WTC11 (cell line): ENCODE data around the gene SLC6A2. TPM values are rescaled to one million over a fixed set of nuclear protein-coding genes. Genes with fewer than 3 reads are reported as not detected.

Experiments
- ATAC-seq: fragments of 200-7000 bp; cut with Tn5 transposase; 2 replicates; pipeline ENCODE4 v1.10.0; 2021; ENCODE audit warnings: mild to moderate bottlenecking, moderate library complexity
- CTCF ChIA-PET: fragments of 300-600 bp; sonication (Branson Sonifier 250); formaldehyde crosslinking; loops from one replicate; lab custom pipeline; 2021; ENCODE audit warnings: antibody characterized with exemption; lab: Charles Lee
- POLR2A ChIA-PET: fragments of 350-600 bp; sonication (Branson Sonifier 250); formaldehyde crosslinking; loops from one replicate; lab custom pipeline; 2021; ENCODE audit warnings: antibody characterized with exemption; lab: Charles Lee
- DNase-seq: peaks from one replicate; pipeline ENCODE4 v3.0.0; 2021; ENCODE audit warnings: low spot score
- H3K27ac Mint-ChIP-seq: 2 replicates; pipeline ENCODE4 v1.8.0; 2021; ENCODE audit warnings: mixed read lengths
- H3K27me3 Mint-ChIP-seq: 2 replicates; pipeline ENCODE4 v1.8.0; 2021; ENCODE audit warnings: low read depth, mild to moderate bottlenecking, moderate library complexity, mixed read lengths
- H3K36me3 Mint-ChIP-seq: 2 replicates; pipeline ENCODE4 v1.8.0; 2021; ENCODE audit warnings: mixed read lengths
- H3K4me1 Mint-ChIP-seq: 2 replicates; pipeline ENCODE4 v1.8.0; 2022; ENCODE audit warnings: mixed read lengths
- H3K4me3 Mint-ChIP-seq: 2 replicates; pipeline ENCODE4 v1.8.0; 2021; ENCODE audit warnings: mild to moderate bottlenecking, moderate library complexity, mixed read lengths
- H3K9me3 Mint-ChIP-seq: 2 replicates; pipeline ENCODE4 v1.8.0; 2021; ENCODE audit warnings: mixed read lengths
- ATF3 ChIP-seq: sonication (generic); formaldehyde crosslinking; conservative IDR thresholded peaks from 2 replicates; pipeline ENCODE4 v1.8.1; 2022; ENCODE audit warnings: mild to moderate bottlenecking, missing genetic modification reagents
- FOXK1 ChIP-seq: sonication (generic); formaldehyde crosslinking; IDR thresholded peaks from 2 replicates; pipeline ENCODE4 v1.8.0; 2022; ENCODE audit warnings: mild to moderate bottlenecking, moderate library complexity, missing genetic modification reagents
- MYBL2 ChIP-seq: sonication (generic); formaldehyde crosslinking; IDR thresholded peaks from 2 replicates; pipeline ENCODE4 v1.8.1; 2023; ENCODE audit warnings: mild to moderate bottlenecking, moderate library complexity, missing genetic modification reagents
- NFE2L1 ChIP-seq: sonication (generic); formaldehyde crosslinking; IDR thresholded peaks from 2 replicates; pipeline ENCODE4 v1.8.1; 2023; ENCODE audit warnings: missing genetic modification reagents
- NR2C2 ChIP-seq: sonication (generic); formaldehyde crosslinking; IDR thresholded peaks from 2 replicates; pipeline ENCODE4 v1.8.0; 2022; ENCODE audit warnings: mild to moderate bottlenecking, missing genetic modification reagents
- PREB ChIP-seq: sonication (generic); formaldehyde crosslinking; IDR thresholded peaks from 2 replicates; pipeline ENCODE4 v1.8.1; 2022; ENCODE audit warnings: mild to moderate bottlenecking, missing genetic modification reagents, moderate library complexity, borderline replicate concordance
- RELA ChIP-seq: sonication (generic); formaldehyde crosslinking; IDR thresholded peaks from 2 replicates; pipeline ENCODE4 v1.8.1; 2022; ENCODE audit warnings: missing genetic modification reagents, mild to moderate bottlenecking, borderline replicate concordance
- TCF7 ChIP-seq: sonication (generic); formaldehyde crosslinking; IDR thresholded peaks from 2 replicates; pipeline ENCODE4 v1.8.0; 2022; ENCODE audit warnings: mild to moderate bottlenecking, low read depth, missing genetic modification reagents, moderate library complexity
- ZNF121 ChIP-seq: sonication (generic); formaldehyde crosslinking; IDR thresholded peaks from 2 replicates; pipeline ENCODE4 v1.8.0; 2023; ENCODE audit warnings: missing genetic modification reagents
- ZNF396 ChIP-seq: fragments of 250-450 bp; sonication (Bioruptor Pico); IDR thresholded peaks from 2 replicates; pipeline ENCODE4 v1.8.0; 2021; ENCODE audit warnings: mild to moderate bottlenecking, moderate library complexity, borderline replicate concordance
- total RNA-seq: library from RNA; stranded (reverse); gene quantifications from 3 replicates; pipeline ENCODE4 v1.2.3, GENCODE V29; 2021
- TF ChIP-seq, protein P1 (sequence below): sonication (generic); formaldehyde crosslinking; IDR thresholded peaks from 2 replicates; pipeline ENCODE4 v1.8.0; 2022; ENCODE audit warnings: missing genetic modification reagents
- TF ChIP-seq, protein P2 (sequence below): fragments of 250-450 bp; sonication (Bioruptor Pico); IDR thresholded peaks from 2 replicates; pipeline ENCODE4 v1.9.0; 2021; ENCODE audit warnings: mild to moderate bottlenecking
- TF ChIP-seq, protein P3 (sequence below): fragments of 200-600 bp; IDR thresholded peaks from 2 replicates; pipeline ENCODE4 v1.8.0; 2022; ENCODE audit warnings: antibody characterized with exemption
- TF ChIP-seq, protein P4 (sequence below): sonication (generic); formaldehyde crosslinking; IDR thresholded peaks from 2 replicates; pipeline ENCODE4 v1.8.0; 2022; ENCODE audit warnings: mild to moderate bottlenecking, missing genetic modification reagents
- TF ChIP-seq, protein P5 (sequence below): sonication (generic); formaldehyde crosslinking; IDR thresholded peaks from 2 replicates; pipeline ENCODE4 v1.8.1; 2023; ENCODE audit warnings: mild to moderate bottlenecking, missing genetic modification reagents

SLC6A2 gene
- total RNA-seq, 1 experiment from 2014 or later = 0.20 TPM

DNA sequence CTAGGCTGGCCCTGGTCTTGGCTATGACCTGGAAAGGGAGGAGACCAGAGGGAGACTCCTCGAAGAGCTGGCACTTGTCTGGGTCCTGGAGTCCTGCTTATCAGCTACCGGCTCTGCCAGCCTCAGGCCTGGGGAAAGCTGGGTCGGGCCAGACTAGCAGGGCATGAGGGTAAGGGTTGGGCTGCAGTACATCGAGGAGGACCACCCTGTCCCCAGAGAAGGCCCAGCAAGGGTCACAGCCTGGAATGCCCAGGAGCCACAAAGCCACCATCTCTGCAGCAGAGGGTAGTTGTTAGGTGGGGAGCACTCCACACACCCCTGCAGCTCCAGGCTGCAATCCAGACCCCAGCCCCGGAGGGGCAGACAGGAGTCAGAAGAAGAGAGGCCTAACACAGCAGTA, 54.0 kb downstream of the SLC6A2 start:
- peaks cover 15% of the 10 kb centered on the region; the same call in 1 of the 2 replicates for H3K4me1 Mint-ChIP-seq
- TF ChIP-seq, protein P1, sequence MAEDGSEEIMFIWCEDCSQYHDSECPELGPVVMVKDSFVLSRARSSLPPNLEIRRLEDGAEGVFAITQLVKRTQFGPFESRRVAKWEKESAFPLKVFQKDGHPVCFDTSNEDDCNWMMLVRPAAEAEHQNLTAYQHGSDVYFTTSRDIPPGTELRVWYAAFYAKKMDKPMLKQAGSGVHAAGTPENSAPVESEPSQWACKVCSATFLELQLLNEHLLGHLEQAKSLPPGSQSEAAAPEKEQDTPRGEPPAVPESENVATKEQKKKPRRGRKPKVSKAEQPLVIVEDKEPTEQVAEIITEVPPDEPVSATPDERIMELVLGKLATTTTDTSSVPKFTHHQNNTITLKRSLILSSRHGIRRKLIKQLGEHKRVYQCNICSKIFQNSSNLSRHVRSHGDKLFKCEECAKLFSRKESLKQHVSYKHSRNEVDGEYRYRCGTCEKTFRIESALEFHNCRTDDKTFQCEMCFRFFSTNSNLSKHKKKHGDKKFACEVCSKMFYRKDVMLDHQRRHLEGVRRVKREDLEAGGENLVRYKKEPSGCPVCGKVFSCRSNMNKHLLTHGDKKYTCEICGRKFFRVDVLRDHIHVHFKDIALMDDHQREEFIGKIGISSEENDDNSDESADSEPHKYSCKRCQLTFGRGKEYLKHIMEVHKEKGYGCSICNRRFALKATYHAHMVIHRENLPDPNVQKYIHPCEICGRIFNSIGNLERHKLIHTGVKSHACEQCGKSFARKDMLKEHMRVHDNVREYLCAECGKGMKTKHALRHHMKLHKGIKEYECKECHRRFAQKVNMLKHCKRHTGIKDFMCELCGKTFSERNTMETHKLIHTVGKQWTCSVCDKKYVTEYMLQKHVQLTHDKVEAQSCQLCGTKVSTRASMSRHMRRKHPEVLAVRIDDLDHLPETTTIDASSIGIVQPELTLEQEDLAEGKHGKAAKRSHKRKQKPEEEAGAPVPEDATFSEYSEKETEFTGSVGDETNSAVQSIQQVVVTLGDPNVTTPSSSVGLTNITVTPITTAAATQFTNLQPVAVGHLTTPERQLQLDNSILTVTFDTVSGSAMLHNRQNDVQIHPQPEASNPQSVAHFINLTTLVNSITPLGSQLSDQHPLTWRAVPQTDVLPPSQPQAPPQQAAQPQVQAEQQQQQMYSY (CRISPR knock-in tag) = no peak
- TF ChIP-seq, protein P2, sequence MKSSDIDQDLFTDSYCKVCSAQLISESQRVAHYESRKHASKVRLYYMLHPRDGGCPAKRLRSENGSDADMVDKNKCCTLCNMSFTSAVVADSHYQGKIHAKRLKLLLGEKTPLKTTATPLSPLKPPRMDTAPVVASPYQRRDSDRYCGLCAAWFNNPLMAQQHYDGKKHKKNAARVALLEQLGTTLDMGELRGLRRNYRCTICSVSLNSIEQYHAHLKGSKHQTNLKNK = no peak
- TF ChIP-seq, protein P3, sequence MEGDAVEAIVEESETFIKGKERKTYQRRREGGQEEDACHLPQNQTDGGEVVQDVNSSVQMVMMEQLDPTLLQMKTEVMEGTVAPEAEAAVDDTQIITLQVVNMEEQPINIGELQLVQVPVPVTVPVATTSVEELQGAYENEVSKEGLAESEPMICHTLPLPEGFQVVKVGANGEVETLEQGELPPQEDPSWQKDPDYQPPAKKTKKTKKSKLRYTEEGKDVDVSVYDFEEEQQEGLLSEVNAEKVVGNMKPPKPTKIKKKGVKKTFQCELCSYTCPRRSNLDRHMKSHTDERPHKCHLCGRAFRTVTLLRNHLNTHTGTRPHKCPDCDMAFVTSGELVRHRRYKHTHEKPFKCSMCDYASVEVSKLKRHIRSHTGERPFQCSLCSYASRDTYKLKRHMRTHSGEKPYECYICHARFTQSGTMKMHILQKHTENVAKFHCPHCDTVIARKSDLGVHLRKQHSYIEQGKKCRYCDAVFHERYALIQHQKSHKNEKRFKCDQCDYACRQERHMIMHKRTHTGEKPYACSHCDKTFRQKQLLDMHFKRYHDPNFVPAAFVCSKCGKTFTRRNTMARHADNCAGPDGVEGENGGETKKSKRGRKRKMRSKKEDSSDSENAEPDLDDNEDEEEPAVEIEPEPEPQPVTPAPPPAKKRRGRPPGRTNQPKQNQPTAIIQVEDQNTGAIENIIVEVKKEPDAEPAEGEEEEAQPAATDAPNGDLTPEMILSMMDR = no peak
- no peak for TF ChIP-seq FOXK1
- ChIA-PET CTCF (interaction anchor here (1.5 to 14.1 kb wide), 2 partner anchors 132 to 245 kb away, joined by 7 to 213 read pairs; no protein-coding TSS in a partner anchor), POLR2A (no interaction called here)
- H3K9me3 Mint-ChIP-seq = no peaks in the 10 kb centered on the region
- no peaks in the 10 kb centered on the region for H3K36me3 Mint-ChIP-seq
- no peak for DNase-seq
- no peak for ATAC-seq
- H3K27me3 Mint-ChIP-seq = no peaks in the 10 kb centered on the region
- no peak overlapping the region for H3K4me3 Mint-ChIP-seq
- H3K27ac Mint-ChIP-seq = no peak overlapping the region

DNA sequence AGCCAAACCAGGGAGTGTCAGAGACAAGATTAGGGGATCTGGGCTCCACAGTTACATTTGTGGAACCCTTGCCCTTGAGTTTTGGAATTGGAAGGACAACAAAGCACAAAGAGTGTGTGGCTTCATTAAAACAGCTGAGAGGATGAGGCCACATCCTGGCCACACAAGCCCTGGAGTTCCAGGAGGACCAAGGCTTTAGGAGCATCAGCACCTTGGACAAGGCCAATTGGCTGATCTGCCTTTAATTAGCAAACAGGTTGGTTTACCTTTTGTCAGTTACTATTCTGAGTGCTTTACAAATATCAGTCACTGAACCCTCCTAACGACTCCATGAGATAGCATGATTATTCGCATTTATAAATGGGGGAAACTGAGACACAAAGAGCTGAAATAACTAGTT, 54.7 kb downstream of the SLC6A2 start:
- H3K4me3 Mint-ChIP-seq = no peak overlapping the region
- peak; percentile 49 for ATAC-seq
- peaks cover 13% of the 10 kb centered on the region; the same call in 1 of the 2 replicates for H3K4me1 Mint-ChIP-seq
- 0 out of 2 replicates have a peak, but pooled peaks have one; percentile 3 for TF ChIP-seq ATF3 (CRISPR knock-in tag)
- 0 out of 2 replicates have a peak, but pooled peaks have one; percentile 11 for TF ChIP-seq NFE2L1 (CRISPR knock-in tag)
- TF ChIP-seq FOXK1 = no peak
- TF ChIP-seq PREB (CRISPR knock-in tag) = no peak
- H3K9me3 Mint-ChIP-seq = no peaks in the 10 kb centered on the region
- ChIA-PET POLR2A (no interaction called here), CTCF (interaction anchor here (1.5 to 14.1 kb wide), 2 partner anchors 131 to 245 kb away, joined by 7 to 213 read pairs; no protein-coding TSS in a partner anchor)
- H3K27me3 Mint-ChIP-seq = no peaks in the 10 kb centered on the region
- H3K27ac Mint-ChIP-seq = no peak overlapping the region
- peak; percentile 37 for DNase-seq
- no peaks in the 10 kb centered on the region for H3K36me3 Mint-ChIP-seq

DNA sequence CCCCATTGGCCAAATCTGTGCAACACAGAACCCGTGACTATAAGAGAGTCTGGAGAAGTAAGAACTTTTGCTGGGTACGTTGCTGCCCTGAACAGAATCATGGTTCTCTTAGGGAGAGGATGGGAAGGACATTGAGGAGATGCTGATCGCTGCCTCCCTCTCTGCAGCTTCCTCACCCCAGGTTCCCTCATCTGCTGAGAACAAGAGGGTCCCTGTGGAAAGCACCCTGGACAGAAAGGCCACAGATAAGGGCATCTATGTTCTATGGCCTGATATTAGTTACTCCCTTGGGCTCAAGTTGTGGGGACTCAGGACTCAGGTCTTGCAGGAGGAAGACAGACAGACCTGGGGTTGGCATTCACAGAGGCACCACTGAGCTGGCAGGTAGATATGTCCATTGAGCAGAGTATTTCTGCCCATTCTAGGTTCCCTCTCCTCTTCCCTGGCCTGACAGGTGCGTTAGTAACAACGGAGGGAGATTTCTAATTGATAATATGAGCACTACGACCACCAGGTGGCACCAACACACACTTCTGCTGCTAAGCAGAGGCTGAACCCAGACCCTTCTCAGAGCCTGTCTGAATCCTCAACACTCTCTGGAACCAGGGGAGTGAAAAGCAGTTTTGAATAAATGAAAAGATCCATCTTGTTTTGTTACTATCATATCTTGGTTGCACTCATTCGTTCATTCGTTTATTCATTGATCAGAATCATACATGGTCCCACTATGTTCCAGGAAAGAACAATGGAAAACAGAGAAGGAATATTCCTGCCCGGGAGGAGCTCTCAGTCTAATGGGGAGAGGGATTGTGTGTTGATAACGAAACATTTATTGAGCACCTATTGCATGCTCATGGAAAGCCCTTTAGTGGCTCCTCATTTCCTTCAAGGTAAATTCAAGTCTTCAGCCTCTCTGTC, 56.4 kb downstream of the SLC6A2 start:
- peak; percentile 76 for DNase-seq
- Mint-ChIP-seq H3K4me1 (0 out of 2 replicates have a peak, but pooled peaks cover 4% of the 10 kb centered on the region), H3K36me3 (no peaks in the 10 kb centered on the region), H3K4me3 (no peak overlapping the region), H3K27me3 (no peaks in the 10 kb centered on the region), H3K9me3 (no peaks in the 10 kb centered on the region), H3K27ac (no peak overlapping the region)
- ATAC-seq = peak; percentile 91
- ChIA-PET CTCF (interaction anchor here (0.6 to 3.4 kb wide), 10 partner anchors 48 to 644 kb away, joined by 3 to 21 read pairs (median 4); partner anchors contain the start of gene CES1), POLR2A (no interaction called here)
- TF ChIP-seq TCF7 (no peak), ZNF121 (CRISPR knock-in tag) (peak; percentile 60; the same call in 1 of the 2 replicates), NR2C2 (CRISPR knock-in tag) (no peak), ZNF396 (CRISPR knock-in tag) (no peak), RELA (no peak), MYBL2 (no peak)
- TF ChIP-seq, protein P4, sequence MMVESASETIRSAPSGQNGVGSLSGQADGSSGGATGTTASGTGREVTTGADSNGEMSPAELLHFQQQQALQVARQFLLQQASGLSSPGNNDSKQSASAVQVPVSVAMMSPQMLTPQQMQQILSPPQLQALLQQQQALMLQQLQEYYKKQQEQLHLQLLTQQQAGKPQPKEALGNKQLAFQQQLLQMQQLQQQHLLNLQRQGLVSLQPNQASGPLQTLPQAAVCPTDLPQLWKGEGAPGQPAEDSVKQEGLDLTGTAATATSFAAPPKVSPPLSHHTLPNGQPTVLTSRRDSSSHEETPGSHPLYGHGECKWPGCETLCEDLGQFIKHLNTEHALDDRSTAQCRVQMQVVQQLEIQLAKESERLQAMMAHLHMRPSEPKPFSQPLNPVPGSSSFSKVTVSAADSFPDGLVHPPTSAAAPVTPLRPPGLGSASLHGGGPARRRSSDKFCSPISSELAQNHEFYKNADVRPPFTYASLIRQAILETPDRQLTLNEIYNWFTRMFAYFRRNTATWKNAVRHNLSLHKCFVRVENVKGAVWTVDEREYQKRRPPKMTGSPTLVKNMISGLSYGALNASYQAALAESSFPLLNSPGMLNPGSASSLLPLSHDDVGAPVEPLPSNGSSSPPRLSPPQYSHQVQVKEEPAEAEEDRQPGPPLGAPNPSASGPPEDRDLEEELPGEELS (CRISPR knock-in tag) = no peak
- TF ChIP-seq, protein P5, sequence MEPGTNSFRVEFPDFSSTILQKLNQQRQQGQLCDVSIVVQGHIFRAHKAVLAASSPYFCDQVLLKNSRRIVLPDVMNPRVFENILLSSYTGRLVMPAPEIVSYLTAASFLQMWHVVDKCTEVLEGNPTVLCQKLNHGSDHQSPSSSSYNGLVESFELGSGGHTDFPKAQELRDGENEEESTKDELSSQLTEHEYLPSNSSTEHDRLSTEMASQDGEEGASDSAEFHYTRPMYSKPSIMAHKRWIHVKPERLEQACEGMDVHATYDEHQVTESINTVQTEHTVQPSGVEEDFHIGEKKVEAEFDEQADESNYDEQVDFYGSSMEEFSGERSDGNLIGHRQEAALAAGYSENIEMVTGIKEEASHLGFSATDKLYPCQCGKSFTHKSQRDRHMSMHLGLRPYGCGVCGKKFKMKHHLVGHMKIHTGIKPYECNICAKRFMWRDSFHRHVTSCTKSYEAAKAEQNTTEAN = no peak
- TF ChIP-seq, protein P3 = 0 out of 2 replicates have a peak, but pooled peaks have one; percentile 26
